ENCODE measurements around the gene AQP1.

The AQP1 gene

GRCh38 chr7:30906515-30907240 lies 5.0 kb upstream of the AQP1 start:
- DNase-seq (ENCODE audit: low read depth) = no peak

- DNase-seq (ENCODE audit: low read depth) = no peak
Measured at GRCh38 chr7:30907527-30908267, 4.0 kb upstream of the AQP1 start.

GRCh38 chr7:30908681-30909080 lies 3.0 kb upstream of the AQP1 start:
- DNase-seq (ENCODE audit: low read depth) = no peak

GRCh38 chr7:30909431-30909830 lies 2.2 kb upstream of the AQP1 start:
- DNase-seq (ENCODE audit: low read depth) = no peak

- DNase-seq (ENCODE audit: low read depth) = no peak
Measured at GRCh38 chr7:30910411-30911073, 1.1 kb upstream of the AQP1 start.

GRCh38 chr7:30911133-30911532 lies 520 bp upstream of the AQP1 start:
- DNase-seq (ENCODE audit: low read depth) = no peak

- no peak for DNase-seq (ENCODE audit: low read depth)
Measured at GRCh38 chr7:30912021-30912730, 523 bp downstream of the AQP1 start.

GRCh38 chr7:30912731-30912985 lies 1.0 kb downstream of the AQP1 start:
- no peak for DNase-seq (ENCODE audit: low read depth)

- DNase-seq (ENCODE audit: low read depth) = no peak
Measured at GRCh38 chr7:30912986-30913811, 1.5 kb downstream of the AQP1 start.

- DNase-seq (ENCODE audit: low read depth) = no peak
Measured at GRCh38 chr7:30913821-30914515, 2.3 kb downstream of the AQP1 start.

GRCh38 chr7:30914596-30914995 lies 2.9 kb downstream of the AQP1 start:
- peak; percentile 42 for DNase-seq (ENCODE audit: low read depth)

GRCh38 chr7:30915005-30915601 lies 3.5 kb downstream of the AQP1 start:
- DNase-seq (ENCODE audit: low read depth) = no peak

- DNase-seq (ENCODE audit: low read depth) = no peak
Measured at GRCh38 chr7:30915751-30916150, 4.1 kb downstream of the AQP1 start.

- DNase-seq (ENCODE audit: low read depth) = no peak
Measured at GRCh38 chr7:30916255-30916654, 4.6 kb downstream of the AQP1 start.

GRCh38 chr7:30916767-30917166 lies 5.1 kb downstream of the AQP1 start:
- DNase-seq (ENCODE audit: low read depth) = no peak

- no peak for DNase-seq (ENCODE audit: low read depth)
Measured at GRCh38 chr7:30917216-30917893, 5.7 kb downstream of the AQP1 start.

- DNase-seq (ENCODE audit: low read depth) = no peak
Measured at GRCh38 chr7:30918676-30919075, 7.0 kb downstream of the AQP1 start.

- DNase-seq (ENCODE audit: low read depth) = no peak
Measured at GRCh38 chr7:30920021-30920583, 8.4 kb downstream of the AQP1 start.

GRCh38 chr7:30920584-30921539 lies 9.2 kb downstream of the AQP1 start:
- no peak for DNase-seq (ENCODE audit: low read depth)
